ENCODE results near the gene ZHX3.

GRCh38 chr20:41226426-41226825, 91.1 kb downstream of the ZHX3 start:
- TF ChIP-seq CTCF (IDR thresholded peaks at IDR 0.05; ENCODE audit: insufficient read depth, low read length) (no peak), POLR2AphosphoS5 (IDR thresholded peaks at IDR 0.05; ENCODE audit: low read depth) (no peak), GABPA (IDR thresholded peaks at IDR 0.05; ENCODE audit: low read depth) (no peak), SPI1 (IDR thresholded peaks at IDR 0.05; ENCODE audit: borderline replicate concordance, low read depth) (no peak)
- TF ChIP-seq, protein P1, sequence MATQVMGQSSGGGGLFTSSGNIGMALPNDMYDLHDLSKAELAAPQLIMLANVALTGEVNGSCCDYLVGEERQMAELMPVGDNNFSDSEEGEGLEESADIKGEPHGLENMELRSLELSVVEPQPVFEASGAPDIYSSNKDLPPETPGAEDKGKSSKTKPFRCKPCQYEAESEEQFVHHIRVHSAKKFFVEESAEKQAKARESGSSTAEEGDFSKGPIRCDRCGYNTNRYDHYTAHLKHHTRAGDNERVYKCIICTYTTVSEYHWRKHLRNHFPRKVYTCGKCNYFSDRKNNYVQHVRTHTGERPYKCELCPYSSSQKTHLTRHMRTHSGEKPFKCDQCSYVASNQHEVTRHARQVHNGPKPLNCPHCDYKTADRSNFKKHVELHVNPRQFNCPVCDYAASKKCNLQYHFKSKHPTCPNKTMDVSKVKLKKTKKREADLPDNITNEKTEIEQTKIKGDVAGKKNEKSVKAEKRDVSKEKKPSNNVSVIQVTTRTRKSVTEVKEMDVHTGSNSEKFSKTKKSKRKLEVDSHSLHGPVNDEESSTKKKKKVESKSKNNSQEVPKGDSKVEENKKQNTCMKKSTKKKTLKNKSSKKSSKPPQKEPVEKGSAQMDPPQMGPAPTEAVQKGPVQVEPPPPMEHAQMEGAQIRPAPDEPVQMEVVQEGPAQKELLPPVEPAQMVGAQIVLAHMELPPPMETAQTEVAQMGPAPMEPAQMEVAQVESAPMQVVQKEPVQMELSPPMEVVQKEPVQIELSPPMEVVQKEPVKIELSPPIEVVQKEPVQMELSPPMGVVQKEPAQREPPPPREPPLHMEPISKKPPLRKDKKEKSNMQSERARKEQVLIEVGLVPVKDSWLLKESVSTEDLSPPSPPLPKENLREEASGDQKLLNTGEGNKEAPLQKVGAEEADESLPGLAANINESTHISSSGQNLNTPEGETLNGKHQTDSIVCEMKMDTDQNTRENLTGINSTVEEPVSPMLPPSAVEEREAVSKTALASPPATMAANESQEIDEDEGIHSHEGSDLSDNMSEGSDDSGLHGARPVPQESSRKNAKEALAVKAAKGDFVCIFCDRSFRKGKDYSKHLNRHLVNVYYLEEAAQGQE (IDR thresholded peaks at IDR 0.05; ENCODE audit: insufficient replicate concordance, low read depth): no peak
